ACC112 (cell line): ENCODE results near the gene STK40.

Source experiments
- H2AFZ ChIP-seq: fragments of 200-600 bp; sonication (generic); one replicate; pipeline ENCODE4 v1.6.0; 2017; ENCODE audit warnings: antibody characterized with exemption, low read length; ENCODE audit not compliant: unreplicated experiment
- H3K27ac ChIP-seq: fragments of 200-600 bp; sonication (generic); 2 replicates; pipeline ENCODE4 v1.5.1; 2014; ENCODE audit warnings: low read depth, mild to moderate bottlenecking, antibody characterized with exemption, low read length, moderate library complexity
- H3K27me3 ChIP-seq: fragments of 200-600 bp; sonication (generic); 2 replicates; pipeline ENCODE4 v1.6.1; 2014; ENCODE audit warnings: mild to moderate bottlenecking, antibody characterized with exemption, low read length, moderate library complexity, mixed read lengths; ENCODE audit not compliant: insufficient read depth
- H3K36me3 ChIP-seq: fragments of 200-600 bp; sonication (generic); 2 replicates; pipeline ENCODE4 v1.6.1; 2016; ENCODE audit warnings: mild to moderate bottlenecking, antibody characterized with exemption, low read length, moderate library complexity, mixed read lengths; ENCODE audit not compliant: insufficient read depth
- H3K4me1 ChIP-seq: fragments of 200-600 bp; sonication (generic); one replicate; pipeline ENCODE4 v1.6.1; 2016; ENCODE audit warnings: low read length, mixed read lengths; ENCODE audit not compliant: insufficient read depth, unreplicated experiment, control insufficient read depth
- H3K4me3 ChIP-seq: fragments of 200-600 bp; sonication (generic); 2 replicates; pipeline ENCODE4 v1.5.1; 2014; ENCODE audit warnings: mild to moderate bottlenecking, low read depth, low read length
- H3K79me2 ChIP-seq: fragments of 200-600 bp; sonication (generic); one replicate; pipeline ENCODE4 v1.6.0; 2016; ENCODE audit warnings: low read length; ENCODE audit not compliant: control insufficient read depth, unreplicated experiment, insufficient read depth

Gene STK40

GRCh38 chr1:36327421-36328087 lies 58.2 kb downstream of the STK40 start:
- no peaks in the 10 kb centered on the region for H3K27me3 ChIP-seq
- H3K4me3 ChIP-seq: no peak overlapping the region
- peaks cover 14% of the 10 kb centered on the region for H3K4me1 ChIP-seq
- no peaks in the 10 kb centered on the region for H3K36me3 ChIP-seq
- H3K27ac ChIP-seq: no peak overlapping the region
- H3K79me2 ChIP-seq: no peaks in the 10 kb centered on the region
- no peak overlapping the region for H2AFZ ChIP-seq

- Histone ChIP-seq H3K27me3 (no peaks in the 10 kb centered on the region), H3K4me3 (no peak overlapping the region), H3K79me2 (peaks cover 4% of the 10 kb centered on the region), H3K27ac (no peak overlapping the region), H3K36me3 (no peaks in the 10 kb centered on the region), H3K4me1 (peaks cover 20% of the 10 kb centered on the region), H2AFZ (no peak overlapping the region)
Observed at GRCh38 chr1:36326499-36326898, 59.2 kb downstream of the STK40 start.

GRCh38 chr1:36324353-36324703 lies 61.4 kb downstream of the STK40 start:
- Histone ChIP-seq H3K4me3 (peak overlapping the region; percentile 68), H3K27me3 (no peaks in the 10 kb centered on the region), H3K36me3 (no peaks in the 10 kb centered on the region), H3K79me2 (peaks cover 4% of the 10 kb centered on the region), H3K4me1 (peaks cover 31% of the 10 kb centered on the region), H2AFZ (no peak overlapping the region), H3K27ac (no peak overlapping the region)

GRCh38 chr1:36323636-36324352 lies 61.9 kb downstream of the STK40 start, which contains the start of gene EVA1B:
TSS of gene EVA1B (minus strand) at chr1:36323645. CDS start at chr1:36323037, 608 bp downstream.
- Histone ChIP-seq H3K79me2 (peaks cover 4% of the 10 kb centered on the region), H3K4me1 (peaks cover 30% of the 10 kb centered on the region), H3K4me3 (peak within 1 kb of the TSS; percentile 95), H2AFZ (peak within 1 kb of the TSS; percentile 26), H3K36me3 (no peaks in the 10 kb centered on the region), H3K27ac (peak within 1 kb of the TSS; percentile 88), H3K27me3 (no peaks in the 10 kb centered on the region)

GRCh38 chr1:36322786-36323635 lies 62.7 kb downstream of the STK40 start:
- H2AFZ ChIP-seq: peak overlapping the region; percentile 26
- no peaks in the 10 kb centered on the region for H3K27me3 ChIP-seq
- no peaks in the 10 kb centered on the region for H3K36me3 ChIP-seq
- peaks cover 26% of the 10 kb centered on the region for H3K4me1 ChIP-seq
- peaks cover 4% of the 10 kb centered on the region for H3K79me2 ChIP-seq
- H3K27ac ChIP-seq: peak overlapping the region; percentile 88
- peak overlapping the region; percentile 95 for H3K4me3 ChIP-seq

- H3K4me1 ChIP-seq: peaks cover 26% of the 10 kb centered on the region
- H2AFZ ChIP-seq: no peak overlapping the region
- H3K79me2 ChIP-seq: peaks cover 4% of the 10 kb centered on the region
- peak overlapping the region; percentile 88 for H3K27ac ChIP-seq
- H3K27me3 ChIP-seq: no peaks in the 10 kb centered on the region
- peak overlapping the region; percentile 95 for H3K4me3 ChIP-seq
- no peaks in the 10 kb centered on the region for H3K36me3 ChIP-seq
Observed at GRCh38 chr1:36322041-36322785, 63.5 kb downstream of the STK40 start.

- peak overlapping the region; percentile 88 for H3K27ac ChIP-seq
- H3K4me1 ChIP-seq: peaks cover 26% of the 10 kb centered on the region
- H3K79me2 ChIP-seq: peaks cover 4% of the 10 kb centered on the region
- peak overlapping the region; percentile 95 for H3K4me3 ChIP-seq
- no peaks in the 10 kb centered on the region for H3K27me3 ChIP-seq
- H2AFZ ChIP-seq: no peak overlapping the region
- no peaks in the 10 kb centered on the region for H3K36me3 ChIP-seq
Observed at GRCh38 chr1:36321119-36321951, 64.4 kb downstream of the STK40 start.

- Histone ChIP-seq H3K27ac (peak overlapping the region; percentile 88), H3K36me3 (no peaks in the 10 kb centered on the region), H3K79me2 (peaks cover 4% of the 10 kb centered on the region), H3K27me3 (no peaks in the 10 kb centered on the region), H2AFZ (no peak overlapping the region), H3K4me3 (peak overlapping the region; percentile 95), H3K4me1 (peaks cover 26% of the 10 kb centered on the region)
Observed at GRCh38 chr1:36320767-36321118, 65.0 kb downstream of the STK40 start.

GRCh38 chr1:36320291-36320761 lies 65.4 kb downstream of the STK40 start:
- Histone ChIP-seq H3K36me3 (no peaks in the 10 kb centered on the region), H3K4me3 (no peak overlapping the region), H3K27ac (no peak overlapping the region), H3K4me1 (peaks cover 26% of the 10 kb centered on the region), H3K79me2 (peaks cover 4% of the 10 kb centered on the region), H3K27me3 (no peaks in the 10 kb centered on the region), H2AFZ (no peak overlapping the region)
